HG03097 (cell line): ENCODE measurements around the gene TOP3A.
"Not testable (repeated sequence)": the region's sequence is repeated elsewhere in the genome, so short reads cannot be mapped to it uniquely, and the experiment has no call there.

ENCODE experiments used
- ATAC-seq: cut with Tn5 transposase; IDR thresholded peaks from one replicate; pipeline ENCODE4 v1.9.1; 2021; ENCODE audit not compliant: unreplicated experiment, low FRiP score

TOP3A gene, protein sequence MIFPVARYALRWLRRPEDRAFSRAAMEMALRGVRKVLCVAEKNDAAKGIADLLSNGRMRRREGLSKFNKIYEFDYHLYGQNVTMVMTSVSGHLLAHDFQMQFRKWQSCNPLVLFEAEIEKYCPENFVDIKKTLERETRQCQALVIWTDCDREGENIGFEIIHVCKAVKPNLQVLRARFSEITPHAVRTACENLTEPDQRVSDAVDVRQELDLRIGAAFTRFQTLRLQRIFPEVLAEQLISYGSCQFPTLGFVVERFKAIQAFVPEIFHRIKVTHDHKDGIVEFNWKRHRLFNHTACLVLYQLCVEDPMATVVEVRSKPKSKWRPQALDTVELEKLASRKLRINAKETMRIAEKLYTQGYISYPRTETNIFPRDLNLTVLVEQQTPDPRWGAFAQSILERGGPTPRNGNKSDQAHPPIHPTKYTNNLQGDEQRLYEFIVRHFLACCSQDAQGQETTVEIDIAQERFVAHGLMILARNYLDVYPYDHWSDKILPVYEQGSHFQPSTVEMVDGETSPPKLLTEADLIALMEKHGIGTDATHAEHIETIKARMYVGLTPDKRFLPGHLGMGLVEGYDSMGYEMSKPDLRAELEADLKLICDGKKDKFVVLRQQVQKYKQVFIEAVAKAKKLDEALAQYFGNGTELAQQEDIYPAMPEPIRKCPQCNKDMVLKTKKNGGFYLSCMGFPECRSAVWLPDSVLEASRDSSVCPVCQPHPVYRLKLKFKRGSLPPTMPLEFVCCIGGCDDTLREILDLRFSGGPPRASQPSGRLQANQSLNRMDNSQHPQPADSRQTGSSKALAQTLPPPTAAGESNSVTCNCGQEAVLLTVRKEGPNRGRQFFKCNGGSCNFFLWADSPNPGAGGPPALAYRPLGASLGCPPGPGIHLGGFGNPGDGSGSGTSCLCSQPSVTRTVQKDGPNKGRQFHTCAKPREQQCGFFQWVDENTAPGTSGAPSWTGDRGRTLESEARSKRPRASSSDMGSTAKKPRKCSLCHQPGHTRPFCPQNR

DNA sequence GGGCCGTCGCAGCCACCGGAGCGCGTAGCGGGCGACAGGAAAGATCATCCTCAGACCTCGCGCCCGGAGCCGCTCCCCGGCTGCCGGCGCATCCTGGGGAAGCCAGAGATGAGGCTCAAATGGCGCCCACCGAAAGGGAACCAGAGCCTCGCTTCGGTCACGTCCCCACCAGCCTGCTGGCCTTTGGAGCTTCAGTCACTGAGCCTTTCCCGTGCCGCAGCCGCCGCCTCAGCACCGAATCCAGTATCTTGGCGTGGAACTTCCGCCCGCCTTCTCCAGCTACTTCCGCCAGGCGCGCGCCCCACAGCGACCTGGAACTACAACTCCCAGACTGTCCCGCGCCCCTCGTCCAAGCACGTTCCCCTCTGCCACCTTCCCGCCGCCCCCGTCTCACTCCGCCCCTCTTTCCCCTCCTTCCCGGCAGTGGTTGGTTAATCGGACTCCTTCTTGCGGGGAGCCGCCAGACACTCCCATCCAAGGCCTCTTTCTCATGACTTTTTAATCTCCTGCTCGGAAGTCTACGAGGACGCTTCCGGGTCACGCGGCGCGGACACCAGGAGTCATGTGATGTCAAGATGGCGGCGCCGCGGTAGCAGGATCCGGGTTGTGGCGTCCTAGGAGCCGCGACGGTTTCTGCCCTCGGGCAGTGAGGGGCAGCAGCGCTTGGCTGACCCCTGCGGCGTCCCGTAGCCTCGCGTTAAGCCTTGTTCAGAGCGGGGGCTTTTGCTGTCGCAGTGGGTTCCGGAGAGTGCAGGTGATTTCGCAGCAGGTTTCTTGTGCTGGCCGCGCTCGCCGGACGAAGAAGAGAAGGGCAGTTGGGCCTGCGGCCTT lies at the start of gene TOP3A, which contains the start of gene SMCR8:
Gene TOP3A, minus strand, starts transcription at position 264 of the 831 bp plus-strand sequence. Its CDS starts 216 bp downstream, at position 48.
Gene SMCR8, plus strand, starts transcription at position 563 of the 831 bp plus-strand sequence. CDS start 497 bp downstream, outside the sequence.
- ATAC-seq: peak; percentile 73

DNA sequence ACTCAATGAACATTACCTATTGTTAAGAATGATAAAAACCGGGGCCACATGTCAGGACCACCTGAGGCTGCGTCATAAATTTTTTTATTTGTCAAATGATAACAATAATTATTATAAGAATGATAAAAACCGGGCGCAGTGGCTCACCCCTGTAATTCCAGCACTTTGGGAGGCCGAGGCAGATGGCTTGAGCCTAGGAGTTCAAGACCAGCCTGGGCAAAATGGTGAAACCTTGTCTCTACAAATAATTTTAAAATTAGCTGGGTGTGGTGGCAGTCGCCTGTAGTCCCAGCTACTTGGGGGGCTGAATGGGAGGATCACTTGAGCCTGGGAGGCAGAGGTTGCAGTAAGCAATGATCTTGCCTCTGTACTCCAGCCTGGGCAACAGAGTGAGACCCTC lies 49.4 kb upstream of the TOP3A start:
- no peak for ATAC-seq

DNA sequence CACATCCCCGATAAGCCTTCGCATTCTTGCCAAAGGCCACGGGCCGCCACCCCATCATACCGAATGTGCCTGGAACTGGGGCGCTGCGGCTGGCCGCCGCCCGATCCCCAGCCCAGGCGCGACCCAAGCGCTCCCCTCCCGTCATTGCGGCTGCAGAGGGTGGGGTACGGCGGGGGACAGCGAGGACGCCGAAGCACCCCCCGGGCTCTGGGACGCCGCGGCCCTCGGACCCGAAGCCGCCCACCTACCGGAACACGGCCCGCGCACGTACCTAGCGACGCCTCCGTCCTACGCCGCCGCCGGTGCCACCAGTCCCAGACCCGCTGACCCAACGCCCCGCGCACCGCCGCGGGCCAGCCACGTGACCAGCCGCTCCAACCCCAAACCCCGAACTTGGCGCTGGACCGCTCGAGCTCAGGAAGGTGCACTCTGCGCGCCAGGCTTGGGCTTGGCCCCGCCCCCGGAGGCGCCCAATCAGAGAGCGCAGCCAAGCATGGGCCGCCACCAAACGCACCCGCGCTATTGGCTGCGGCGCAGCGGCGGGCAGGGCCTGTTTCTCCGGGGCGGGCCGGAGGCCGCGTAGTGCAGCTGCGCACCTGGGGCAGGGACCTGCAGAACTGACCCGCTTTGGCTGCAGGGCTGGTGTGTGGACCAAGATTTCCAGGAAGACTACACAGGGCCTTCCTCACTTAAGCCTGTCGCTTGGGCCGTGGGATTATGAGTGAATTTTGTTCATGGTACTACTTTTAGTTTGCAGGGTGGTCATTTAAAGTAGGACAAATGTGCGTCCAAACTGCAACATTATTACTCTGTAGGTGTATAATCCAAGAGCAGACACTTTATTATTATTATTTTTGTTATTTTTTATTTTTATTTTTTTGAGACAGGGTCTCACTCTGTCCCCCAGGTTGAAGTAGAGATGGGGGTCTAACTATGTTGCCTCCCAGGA lies 48.6 kb upstream of the TOP3A start, which contains the start of gene SHMT1:
Gene SHMT1, minus strand, starts transcription at position 450 of the 949 bp plus-strand sequence. CDS start 7,569 bp downstream, outside the sequence.
- peak; percentile 92 for ATAC-seq

DNA sequence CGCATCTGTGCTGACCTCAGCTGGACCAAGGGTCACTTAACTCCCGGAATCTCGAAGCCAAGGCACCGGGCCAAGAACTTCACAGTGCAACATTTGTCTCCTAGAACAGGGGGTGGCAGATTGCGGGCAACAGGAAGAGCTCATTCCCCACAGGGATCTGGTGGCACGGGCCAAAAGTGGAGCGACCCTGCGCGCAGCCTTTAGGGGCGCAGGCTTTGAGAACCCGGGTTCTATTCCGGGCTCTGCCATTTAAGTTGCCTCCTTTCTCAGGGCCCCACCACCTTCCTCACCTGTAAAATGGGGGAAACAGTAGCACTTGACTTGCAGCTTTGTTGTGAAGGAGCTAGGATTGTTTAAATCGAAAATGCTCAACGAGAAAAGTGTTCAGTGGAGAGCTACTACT lies 47.9 kb upstream of the TOP3A start:
- ATAC-seq: peak; percentile 12

DNA sequence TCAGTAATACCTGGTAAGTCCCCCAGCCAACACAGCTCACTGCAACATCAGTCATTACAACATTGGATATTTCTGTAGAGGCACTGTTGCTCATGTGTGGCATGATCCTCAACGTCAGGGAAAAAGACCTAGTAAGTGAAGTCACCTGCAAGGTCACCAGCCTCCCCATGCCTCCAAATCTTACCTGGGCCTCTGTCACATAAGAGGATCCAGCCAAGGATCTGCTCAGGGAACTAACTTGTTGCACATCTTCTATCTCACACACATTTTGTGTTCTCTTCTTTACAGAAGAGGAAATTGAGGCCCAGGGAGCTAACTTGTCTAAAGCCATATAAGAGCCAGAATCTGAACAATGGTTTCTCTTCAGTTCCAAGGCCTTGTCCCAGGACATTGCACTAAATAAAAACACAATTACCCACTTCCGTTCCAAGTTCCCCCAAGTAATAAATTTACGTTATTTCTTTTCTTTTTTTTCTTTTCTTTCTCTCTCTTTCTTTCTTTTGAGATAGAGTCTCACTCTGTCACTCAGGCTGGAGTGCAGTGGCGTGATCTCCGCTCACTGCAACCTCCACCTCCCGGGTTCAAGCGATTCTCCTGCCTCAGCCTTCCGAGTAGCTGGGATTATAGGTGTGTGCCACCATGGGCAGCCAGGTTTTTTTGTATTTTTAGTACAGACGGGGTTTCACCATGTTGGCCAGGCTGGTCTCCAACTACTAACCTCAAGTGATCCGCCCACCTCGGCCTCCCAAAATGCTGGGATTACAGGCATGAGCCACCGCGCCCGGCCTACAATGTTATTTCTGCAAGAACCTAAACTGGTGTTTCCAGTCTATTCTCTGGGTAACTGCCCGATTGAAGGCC lies 47.3 kb upstream of the TOP3A start:
- no peak for ATAC-seq

DNA sequence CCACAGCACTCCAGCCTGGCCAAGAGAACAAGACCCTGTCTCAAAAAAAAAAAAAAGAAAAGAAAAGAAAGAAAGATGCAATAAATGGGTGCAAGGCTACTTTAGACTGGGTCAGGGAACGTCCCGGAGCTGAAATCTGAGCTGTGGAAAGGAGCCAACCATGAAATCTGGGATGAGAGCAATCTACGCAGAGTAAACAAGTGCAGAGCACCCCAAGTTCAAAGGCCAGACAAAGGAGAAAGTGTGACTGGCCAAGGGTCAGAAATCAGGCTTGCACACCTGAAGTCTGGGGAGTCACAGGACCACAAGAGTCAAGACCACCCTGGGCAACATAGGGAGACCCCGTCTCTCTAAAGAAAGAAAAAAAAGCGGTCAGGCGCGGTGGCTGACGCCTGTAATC lies 45.7 kb upstream of the TOP3A start:
- ATAC-seq: no peak

DNA sequence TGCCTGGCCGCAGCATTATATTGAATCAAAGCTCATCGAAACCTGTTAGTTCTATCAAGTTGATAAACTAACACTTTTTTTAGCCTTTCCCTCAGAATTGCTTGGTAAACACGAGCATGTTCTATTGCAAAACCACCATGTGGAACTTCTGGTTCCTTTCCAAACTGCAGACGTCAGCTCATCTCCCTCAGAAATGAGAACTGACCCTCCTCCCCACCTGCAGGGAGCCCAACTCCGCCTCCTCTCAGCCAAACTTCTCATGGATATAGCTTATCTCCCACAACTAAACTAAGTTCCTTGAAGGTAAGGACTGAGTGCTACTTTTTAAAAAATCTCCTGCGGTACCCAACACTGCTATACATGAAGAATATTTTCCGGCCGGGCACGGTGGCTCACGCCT lies 41.8 kb upstream of the TOP3A start:
- ATAC-seq: no peak

DNA sequence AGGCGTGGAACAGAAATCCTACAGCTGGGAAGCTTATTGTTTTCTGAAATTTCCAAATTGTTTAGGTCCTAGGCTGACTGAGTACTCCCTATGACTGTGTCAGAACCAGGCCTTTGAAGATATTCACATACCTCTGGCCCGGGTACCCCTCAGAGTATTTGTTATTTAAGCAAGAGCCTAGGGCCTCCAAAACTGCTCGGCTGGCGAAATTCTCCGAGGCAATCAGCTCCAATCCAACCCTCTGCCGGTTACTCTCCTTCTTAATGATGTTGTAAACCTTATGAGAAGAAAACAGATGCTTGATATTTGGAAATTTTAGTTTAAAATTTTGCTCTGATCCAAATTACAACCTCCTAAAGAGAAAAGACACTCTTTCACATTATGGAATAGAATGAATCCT lies 38.7 kb upstream of the TOP3A start:
- ATAC-seq: no peak

DNA sequence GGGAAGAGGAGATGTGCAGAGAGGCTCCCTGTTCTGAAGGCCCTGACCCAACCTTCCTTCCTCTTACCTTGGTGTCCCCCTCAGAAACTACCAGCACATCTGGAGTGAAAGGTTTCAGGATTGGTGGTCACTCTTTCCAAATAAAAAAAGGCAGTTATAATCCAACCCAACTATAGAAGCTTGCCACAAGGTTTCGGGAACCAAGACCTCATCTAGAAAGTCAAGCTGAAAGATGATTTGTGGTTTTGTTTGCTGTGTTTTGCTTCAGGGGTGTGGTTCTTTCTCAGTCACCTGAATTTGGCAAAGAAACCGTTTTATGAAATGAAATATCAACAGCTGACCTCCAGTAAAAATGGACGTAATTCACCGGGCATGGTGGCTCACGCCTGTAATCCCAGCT lies 29.2 kb upstream of the TOP3A start:
- no peak for ATAC-seq

DNA sequence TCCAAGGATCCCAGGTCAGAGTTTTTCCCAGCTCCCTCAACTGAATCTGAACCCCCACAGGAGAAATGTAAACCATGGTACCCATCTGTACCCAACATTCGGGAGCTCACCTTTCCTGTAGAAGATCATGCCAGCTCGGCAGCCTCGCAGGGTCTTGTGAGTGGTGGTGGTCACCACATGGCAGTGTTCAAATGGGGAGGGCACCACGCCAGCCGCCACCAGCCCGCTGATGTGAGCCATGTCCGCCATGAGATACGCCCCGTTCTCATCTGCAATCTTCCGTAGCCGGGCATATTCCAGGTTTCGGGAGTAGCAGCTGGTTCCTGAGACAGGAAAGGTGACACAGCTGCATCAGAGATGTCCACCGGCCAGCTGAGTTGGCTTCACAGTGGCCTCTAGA lies 25.1 kb upstream of the TOP3A start:
- no peak for ATAC-seq

DNA sequence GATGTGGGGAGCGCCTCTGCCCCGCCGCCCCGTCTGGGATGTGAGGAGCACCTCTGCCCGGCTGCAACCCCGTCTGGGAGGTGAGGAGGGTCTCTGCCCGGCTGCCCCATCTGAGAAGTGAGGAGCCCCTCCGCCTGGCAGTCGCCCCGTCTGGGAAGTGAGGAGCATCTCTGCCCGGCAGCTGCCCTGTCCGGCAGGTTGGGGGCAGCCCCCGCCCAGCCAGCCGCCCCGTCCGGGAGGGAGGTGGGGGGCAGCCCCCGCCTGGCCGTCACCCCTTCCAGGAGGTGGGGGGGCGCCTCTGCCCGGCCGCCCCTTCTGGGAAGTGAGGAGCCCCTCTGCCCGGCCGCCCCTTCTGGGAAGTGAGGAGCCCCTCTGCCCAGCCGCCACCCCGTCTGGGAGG lies 23.4 kb upstream of the TOP3A start:
- ATAC-seq: not testable (repeated sequence)

DNA sequence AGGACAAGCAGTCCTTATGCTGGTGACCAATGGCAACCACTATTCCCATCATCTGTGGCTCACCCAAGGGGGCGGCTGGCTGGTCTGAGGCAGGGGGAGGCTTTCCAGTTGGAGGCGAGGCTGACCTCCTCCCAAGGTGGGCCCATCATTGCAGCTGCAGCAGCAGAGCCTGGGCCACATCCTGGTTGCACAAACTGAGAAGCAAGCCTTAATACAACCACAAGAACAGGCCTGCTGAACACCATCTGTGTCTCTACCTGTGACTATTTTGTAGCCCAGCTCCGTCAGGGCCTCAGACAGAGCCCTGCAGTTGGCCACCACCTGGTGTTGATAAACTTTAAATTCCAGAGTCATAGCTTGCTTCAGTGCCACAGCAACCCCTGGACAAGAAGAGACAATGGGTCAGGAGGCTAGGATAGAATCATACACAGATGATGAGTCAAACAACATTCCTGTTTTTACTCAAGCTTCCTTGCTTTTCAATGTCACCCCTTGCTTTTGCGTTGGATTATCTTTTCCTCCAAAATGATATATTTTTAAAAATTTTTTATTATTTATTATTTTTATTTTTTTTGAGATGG lies 18.2 kb upstream of the TOP3A start:
- ATAC-seq: no peak

DNA sequence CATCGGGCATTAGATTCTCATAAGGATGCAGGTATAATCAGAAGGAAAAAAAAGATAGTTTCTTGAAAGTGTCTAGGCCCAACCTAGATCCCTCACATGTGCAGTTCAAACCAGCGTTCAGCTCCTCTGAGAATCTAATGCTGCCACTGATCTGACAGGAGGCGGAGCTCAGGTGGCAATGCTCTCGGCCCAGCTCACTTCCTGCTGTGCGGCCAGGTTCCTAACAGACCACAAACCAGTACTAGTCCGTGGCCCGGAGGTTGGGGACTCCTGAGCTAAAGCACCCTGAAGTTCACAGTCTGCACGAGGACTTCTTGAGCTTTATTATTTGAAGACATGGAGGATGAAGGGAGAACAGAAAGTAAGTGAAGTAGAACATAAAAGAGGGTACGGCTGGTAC lies 17.1 kb upstream of the TOP3A start:
- ATAC-seq: no peak

DNA sequence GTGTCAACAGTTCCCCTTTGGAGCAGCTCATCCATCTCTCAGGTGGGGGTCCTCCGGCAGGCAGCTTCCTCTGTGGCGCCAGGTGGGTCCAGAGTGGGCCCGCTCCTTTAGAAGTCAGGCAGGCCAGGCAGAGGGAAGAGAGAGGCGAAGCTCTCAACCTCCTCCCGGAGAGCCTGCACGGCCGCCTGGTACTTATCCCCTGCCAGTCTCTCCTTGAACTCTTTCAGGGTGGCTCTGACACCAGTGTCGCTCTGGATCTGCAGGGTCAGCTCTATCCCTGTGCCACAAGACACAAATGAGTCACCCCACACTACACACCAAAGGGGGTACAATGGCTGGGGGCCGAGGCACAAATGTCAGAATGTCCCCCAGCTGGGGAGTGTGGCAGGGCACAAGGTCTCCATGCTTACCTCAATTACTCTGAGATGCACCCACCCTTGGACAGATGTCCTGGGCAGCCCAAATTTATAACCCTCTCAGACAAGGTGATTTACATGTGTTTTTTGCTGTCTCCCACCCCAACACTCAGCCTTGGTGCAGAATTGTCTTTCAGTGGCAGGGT lies 13.9 kb upstream of the TOP3A start:
- no peak for ATAC-seq

DNA sequence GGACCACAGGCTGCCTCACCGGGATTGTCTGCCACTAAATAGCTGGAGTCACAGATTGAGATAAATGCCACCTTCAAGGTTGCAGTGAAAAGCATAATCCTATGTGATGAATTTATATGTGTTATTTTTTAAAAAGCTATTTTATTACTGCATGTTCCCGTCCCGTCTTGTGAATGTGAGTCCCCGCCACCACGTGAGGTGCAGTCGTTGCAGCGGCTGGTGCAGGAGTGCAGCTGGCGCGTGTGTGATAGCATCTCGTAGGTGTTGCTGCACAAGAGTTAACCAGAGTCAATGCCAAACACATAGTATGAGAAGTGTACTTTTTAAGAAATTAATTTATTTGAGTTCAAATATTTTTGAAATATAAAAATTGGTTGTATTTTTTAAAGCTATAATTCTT lies 12.8 kb upstream of the TOP3A start:
- no peak for ATAC-seq

DNA sequence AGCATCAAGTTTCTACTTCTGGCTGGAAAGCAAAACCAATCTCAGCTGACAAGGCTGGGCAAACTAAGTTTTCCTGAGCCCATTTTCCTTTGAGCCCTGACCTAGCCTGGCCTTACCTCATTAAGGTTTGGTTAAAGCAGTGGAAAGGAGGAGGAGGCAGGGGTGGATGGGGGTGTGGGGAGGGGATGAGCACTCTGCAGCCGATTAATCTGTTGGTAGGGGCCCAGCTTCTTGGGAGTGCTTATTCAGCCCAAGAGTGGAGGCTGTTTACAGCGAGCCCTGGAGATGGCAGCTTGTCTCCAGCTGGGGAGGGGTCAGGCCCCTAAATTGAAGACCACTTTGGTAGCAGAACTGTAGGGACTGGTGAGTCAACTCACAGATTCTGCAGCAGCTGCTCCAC lies 12.3 kb upstream of the TOP3A start:
- no peak for ATAC-seq

DNA sequence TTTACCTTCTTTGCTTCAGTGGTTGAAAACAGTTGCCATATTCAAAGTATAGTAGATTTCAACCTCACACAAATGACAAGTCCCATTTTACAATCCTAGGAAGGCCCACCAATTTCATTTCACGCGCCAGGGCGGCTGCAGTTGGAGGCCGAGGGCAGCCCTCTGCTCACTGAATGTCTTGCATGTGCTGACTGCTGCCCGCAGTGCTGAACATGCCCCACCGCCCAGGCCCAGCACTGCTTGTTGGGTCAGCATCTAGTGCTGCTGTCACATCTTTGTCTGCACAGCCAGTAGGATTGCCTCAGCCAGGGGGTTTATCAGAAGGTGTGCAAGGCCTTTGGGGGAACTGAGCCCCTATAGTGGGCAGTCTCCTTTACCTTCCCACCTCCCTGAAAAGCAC lies 11.8 kb upstream of the TOP3A start:
- ATAC-seq: no peak

DNA sequence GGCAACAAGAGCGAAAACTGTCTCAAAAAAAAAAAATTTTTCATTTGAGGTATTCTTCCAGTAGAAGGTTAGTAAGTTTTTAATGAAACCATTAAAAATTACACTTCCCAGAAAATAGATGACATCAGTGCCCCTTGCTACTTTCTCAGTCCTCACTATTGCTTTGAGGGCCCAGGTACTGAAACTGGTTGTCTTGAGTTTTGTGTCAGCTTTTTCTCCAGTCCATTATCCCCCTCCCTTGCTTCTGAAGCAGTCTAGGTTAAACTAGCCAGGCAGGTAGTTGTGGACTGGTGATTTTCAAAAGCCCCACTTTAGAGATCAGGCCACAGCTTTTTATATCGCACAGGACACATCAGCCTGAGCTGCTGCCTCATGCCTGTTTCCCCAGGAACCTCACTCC lies 11.2 kb upstream of the TOP3A start:
- ATAC-seq: no peak
